Measurements from ENCODE around the gene UFD1. TPM values are rescaled to one million over a fixed set of nuclear protein-coding genes. Genes with fewer than 3 reads are reported as not detected.

The UFD1 gene
- total and polyA plus RNA-seq, 9 of the 15 experiments (the other 6 are each of a cell fraction or from before 2014, with no cell fraction given): 238 to 645 (median 363) TPM

DNA sequence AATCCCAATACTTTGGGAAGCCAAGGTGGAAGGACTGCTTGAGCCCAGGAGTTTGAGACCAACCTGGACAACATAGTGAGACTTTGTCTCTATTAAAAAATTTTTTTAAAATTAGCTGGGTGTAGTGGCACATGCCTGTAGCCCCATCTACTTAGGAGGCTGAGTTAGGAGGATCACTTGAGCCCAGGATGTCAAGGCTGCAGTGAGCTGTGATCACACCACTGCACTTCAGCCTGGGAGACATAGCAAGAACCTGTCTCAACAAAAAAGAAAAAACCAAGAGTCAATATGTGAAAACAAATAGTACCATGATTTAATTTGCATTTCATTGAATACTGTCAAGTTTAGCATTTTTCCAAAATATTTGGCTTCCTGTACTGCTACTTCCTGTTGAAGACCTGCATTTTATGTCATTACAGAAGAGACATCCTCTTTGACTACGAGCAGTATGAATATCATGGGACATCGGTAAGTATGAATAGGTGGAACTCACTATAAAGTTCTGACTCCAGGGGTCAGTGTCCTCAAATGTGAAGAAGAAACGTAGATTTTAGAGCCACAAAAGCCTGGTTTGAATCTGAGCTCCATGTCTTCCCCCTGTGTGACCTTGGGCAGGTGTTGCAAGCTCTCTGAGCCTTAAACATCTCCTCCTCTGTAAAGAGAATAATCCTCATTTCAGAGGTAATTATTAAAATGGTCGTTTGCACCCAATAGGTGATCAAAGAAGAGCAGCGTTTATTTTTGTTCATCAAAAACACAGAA, 16.8 kb upstream of the UFD1 start:
- POLR2A ChIA-PET: interaction anchor here (0.6 to 3.6 kb wide), 7 partner anchors 9 to 110 kb away, joined by 3 to 23 read pairs (median 4); no protein-coding TSS in a partner anchor
- H3K9ac ChIP-seq (ENCODE audit: insufficient read depth in 1 of 2, low read depth in 2 of 2, low read length in 2 of 2): no peak overlapping the region
- H3K79me2 ChIP-seq (ENCODE audit: control insufficient read depth, insufficient read depth, low read length): peaks cover 8% of the 10 kb centered on the region
- BruUV-seq (replicated peaks): no TSS peak
- no peaks in the 10 kb centered on the region for H3K9me1 ChIP-seq (ENCODE audit: control insufficient read depth, insufficient read depth, low read length)
- H3K27ac ChIP-seq (ENCODE audit: extremely low read depth, low read depth, low read length): no peak overlapping the region
- intact Hi-C loops (cut with micrococcal nuclease) (no loop called here), in situ Hi-C loops (cut with MboI) (no loop called here)
- no peaks in the 10 kb centered on the region; a peak in 2 of 5 replicates for H3K4me1 ChIP-seq (replicated peaks in 1 of 2; ENCODE audit: control insufficient read depth in 2 of 2, insufficient read depth in 2 of 2, low read length in 2 of 2)
- H3K27me3 ChIP-seq (ENCODE audit: control insufficient read depth in 2 of 2, insufficient read depth in 2 of 2, low read length in 2 of 2): no peaks in the 10 kb centered on the region
- CTCF ChIA-PET (ENCODE audit: low intra/inter-chr PET ratio): interaction anchor here (0.5 to 3.1 kb wide), 3 partner anchors 134 to 222 kb away, joined by 5 to 27 read pairs (median 7); no protein-coding TSS in a partner anchor
- FAIRE-seq (no peak), ATAC-seq (no peak), DNase-seq (ENCODE audit: extremely low read depth in 1 of 4, low spot score in 3 of 4) (peak in 1 of 4 experiments; percentile 69)
- H3K9me3 ChIP-seq (replicated peaks; ENCODE audit: control insufficient read depth, insufficient read depth, low read depth, low read length): no peaks in the 10 kb centered on the region
- peaks cover 99% of the 10 kb centered on the region for H3K36me3 ChIP-seq (ENCODE audit: control insufficient read depth, insufficient read depth, low read length)
- no peak overlapping the region for H3K4me2 ChIP-seq (ENCODE audit: insufficient read depth, low read length)
- no peaks in the 10 kb centered on the region; the same call in 1 of the 2 replicates for H4K20me1 ChIP-seq (replicated peaks; ENCODE audit: control insufficient read depth, insufficient read depth, low read length)
- no peak overlapping the region for H2AFZ ChIP-seq (ENCODE audit: low read depth, low read length)
- WGBS (ENCODE audit: insufficient coverage, low coverage, missing lambda C conversion rate): 78% methylated on average over 5 of the region's 5 CpGs
- no peak overlapping the region for H3K4me3 ChIP-seq
- TF ChIP-seq SNIP1 (IDR thresholded peaks at IDR 0.05; ENCODE audit: low read depth) (no peak), ZFP36 (IDR thresholded peaks at IDR 0.05; ENCODE audit: low read depth, low read length, partially characterized antibody) (peak; percentile 88), CBX8 (IDR thresholded peaks at IDR 0.05; ENCODE audit: borderline replicate concordance, extremely low read depth, low read depth, low read length, poor library complexity, severe bottlenecking) (no peak), NR4A1 (CRISPR knock-in tag; IDR thresholded peaks at IDR 0.05) (no peak), NR4A1 (tag; IDR thresholded peaks at IDR 0.05) (0 out of 2 replicates have a peak, but pooled peaks have one; percentile 24), YY1 (IDR thresholded peaks at IDR 0.05; ENCODE audit: borderline replicate concordance in 1 of 3, control insufficient read depth in 1 of 3, extremely low read depth in 1 of 3, insufficient read depth in 3 of 3, insufficient read length in 1 of 3, insufficient replicate concordance in 2 of 3, low read depth in 1 of 3, low read length in 2 of 3) (no peak), FOXA1 (IDR thresholded peaks at IDR 0.05; ENCODE audit: borderline replicate concordance) (no peak), NCOR1 (IDR thresholded peaks at IDR 0.05) (0 out of 2 replicates have a peak, but pooled peaks have one; percentile 12), CBX1 (IDR thresholded peaks at IDR 0.05; ENCODE audit: low read depth) (no peak), SIN3B (IDR thresholded peaks at IDR 0.05; ENCODE audit: low read depth) (0 out of 2 replicates have a peak, but pooled peaks have one; percentile 30)
- TF ChIP-seq, protein P1, sequence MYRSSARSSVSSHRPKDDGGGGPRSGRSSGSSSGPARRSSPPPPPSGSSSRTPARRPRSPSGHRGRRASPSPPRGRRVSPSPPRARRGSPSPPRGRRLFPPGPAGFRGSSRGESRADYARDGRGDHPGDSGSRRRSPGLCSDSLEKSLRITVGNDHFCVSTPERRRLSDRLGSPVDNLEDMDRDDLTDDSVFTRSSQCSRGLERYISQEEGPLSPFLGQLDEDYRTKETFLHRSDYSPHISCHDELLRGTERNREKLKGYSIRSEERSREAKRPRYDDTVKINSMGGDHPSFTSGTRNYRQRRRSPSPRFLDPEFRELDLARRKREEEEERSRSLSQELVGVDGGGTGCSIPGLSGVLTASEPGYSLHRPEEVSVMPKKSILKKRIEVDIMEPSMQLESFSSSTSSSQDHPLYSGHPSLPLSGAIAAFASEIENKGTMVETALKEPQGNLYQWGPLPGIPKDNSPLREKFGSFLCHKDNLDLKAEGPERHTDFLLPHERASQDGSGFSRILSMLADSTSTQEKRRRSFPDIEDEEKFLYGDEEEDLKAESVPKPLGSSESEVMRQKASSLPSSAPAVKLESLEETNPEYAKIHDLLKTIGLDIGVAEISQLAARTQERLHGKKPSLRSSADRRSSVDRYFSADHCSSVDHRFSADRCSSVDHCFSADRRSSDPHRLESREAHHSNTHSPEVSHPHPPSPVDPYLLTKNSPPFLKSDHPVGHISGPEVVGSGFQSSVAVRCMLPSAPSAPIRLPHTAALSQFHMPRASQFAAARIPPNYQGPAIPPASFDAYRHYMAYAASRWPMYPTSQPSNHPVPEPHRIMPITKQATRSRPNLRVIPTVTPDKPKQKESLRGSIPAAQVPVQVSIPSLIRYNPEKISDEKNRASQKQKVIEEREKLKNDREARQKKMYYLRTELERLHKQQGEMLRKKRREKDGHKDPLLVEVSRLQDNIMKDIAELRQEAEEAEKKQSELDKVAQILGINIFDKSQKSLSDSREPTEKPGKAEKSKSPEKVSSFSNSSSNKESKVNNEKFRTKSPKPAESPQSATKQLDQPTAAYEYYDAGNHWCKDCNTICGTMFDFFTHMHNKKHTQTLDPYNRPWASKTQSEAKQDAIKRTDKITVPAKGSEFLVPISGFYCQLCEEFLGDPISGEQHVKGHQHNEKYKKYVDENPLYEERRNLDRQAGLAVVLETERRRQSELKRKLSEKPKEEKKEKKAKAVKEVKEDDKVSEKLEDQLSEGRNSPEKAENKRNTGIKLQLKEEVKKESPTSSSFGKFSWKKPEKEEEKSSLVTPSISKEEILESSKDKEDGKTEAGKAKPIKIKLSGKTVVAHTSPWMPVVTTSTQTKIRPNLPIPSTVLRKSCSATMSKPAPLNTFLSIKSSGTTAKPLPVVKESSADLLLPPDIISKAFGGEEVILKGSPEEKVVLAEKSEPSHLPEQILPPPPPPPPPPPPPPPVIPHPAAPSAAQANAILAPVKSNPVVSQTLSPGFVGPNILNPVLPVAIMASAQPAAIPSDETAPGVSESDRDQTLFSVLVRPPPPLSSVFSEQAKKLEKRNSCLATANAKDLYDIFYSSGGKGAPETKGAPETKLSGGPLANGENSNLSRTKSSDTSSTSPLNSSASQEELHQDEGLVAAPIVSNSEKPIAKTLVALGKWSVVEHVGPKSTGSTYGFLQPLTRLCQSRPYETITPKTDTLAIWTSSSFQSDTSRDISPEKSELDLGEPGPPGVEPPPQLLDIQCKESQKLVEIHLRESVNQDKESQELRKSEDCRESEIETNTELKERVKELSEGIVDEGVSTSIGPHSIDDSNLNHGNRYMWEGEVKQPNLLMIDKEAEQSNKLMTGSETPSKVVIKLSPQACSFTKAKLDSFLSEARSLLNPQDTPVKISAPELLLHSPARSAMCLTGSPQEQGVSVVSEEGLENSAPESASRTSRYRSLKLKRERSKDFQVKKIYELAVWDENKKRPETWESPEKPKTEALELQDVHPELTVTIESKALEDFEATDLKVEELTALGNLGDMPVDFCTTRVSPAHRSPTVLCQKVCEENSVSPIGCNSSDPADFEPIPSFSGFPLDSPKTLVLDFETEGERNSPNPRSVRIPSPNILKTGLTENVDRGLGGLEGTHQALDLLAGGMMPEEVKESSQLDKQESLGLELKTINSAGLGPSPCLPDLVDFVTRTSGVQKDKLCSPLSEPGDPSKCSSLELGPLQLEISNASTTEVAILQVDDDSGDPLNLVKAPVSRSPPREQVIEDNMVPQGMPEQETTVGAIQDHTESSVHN (IDR thresholded peaks at IDR 0.05; ENCODE audit: borderline replicate concordance in 1 of 2, low read depth in 1 of 2): no peak
